Rectal smooth muscle tissue (tissue), 1 donor: ENCODE measurements around the gene PYGO2.
A peak's percentile ranks its signal among the peaks of the same experiment; 100 is the strongest.

Source experiments
- H3K27ac ChIP-seq: one replicate; pipeline ENCODE4 v1.7.0; 2013; ENCODE audit warnings: low read depth, low read length, inconsistent platforms
- H3K27me3 ChIP-seq: one replicate; pipeline ENCODE4 v1.7.0; 2013; ENCODE audit warnings: low read length; ENCODE audit not compliant: control insufficient read depth, insufficient read depth
- H3K36me3 ChIP-seq: one replicate; pipeline ENCODE4 v1.7.0; 2013; ENCODE audit warnings: low read length; ENCODE audit not compliant: control insufficient read depth, insufficient read depth
- H3K4me1 ChIP-seq: one replicate; pipeline ENCODE4 v1.7.0; 2013; ENCODE audit warnings: low read length; ENCODE audit not compliant: control insufficient read depth, insufficient read depth
- H3K4me3 ChIP-seq: one replicate; pipeline ENCODE4 v1.7.0; 2013; ENCODE audit warnings: low read length
- H3K9ac ChIP-seq: one replicate; pipeline ENCODE4 v1.7.0; 2013; ENCODE audit warnings: low read length

PYGO2 gene, protein sequence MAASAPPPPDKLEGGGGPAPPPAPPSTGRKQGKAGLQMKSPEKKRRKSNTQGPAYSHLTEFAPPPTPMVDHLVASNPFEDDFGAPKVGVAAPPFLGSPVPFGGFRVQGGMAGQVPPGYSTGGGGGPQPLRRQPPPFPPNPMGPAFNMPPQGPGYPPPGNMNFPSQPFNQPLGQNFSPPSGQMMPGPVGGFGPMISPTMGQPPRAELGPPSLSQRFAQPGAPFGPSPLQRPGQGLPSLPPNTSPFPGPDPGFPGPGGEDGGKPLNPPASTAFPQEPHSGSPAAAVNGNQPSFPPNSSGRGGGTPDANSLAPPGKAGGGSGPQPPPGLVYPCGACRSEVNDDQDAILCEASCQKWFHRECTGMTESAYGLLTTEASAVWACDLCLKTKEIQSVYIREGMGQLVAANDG

DNA sequence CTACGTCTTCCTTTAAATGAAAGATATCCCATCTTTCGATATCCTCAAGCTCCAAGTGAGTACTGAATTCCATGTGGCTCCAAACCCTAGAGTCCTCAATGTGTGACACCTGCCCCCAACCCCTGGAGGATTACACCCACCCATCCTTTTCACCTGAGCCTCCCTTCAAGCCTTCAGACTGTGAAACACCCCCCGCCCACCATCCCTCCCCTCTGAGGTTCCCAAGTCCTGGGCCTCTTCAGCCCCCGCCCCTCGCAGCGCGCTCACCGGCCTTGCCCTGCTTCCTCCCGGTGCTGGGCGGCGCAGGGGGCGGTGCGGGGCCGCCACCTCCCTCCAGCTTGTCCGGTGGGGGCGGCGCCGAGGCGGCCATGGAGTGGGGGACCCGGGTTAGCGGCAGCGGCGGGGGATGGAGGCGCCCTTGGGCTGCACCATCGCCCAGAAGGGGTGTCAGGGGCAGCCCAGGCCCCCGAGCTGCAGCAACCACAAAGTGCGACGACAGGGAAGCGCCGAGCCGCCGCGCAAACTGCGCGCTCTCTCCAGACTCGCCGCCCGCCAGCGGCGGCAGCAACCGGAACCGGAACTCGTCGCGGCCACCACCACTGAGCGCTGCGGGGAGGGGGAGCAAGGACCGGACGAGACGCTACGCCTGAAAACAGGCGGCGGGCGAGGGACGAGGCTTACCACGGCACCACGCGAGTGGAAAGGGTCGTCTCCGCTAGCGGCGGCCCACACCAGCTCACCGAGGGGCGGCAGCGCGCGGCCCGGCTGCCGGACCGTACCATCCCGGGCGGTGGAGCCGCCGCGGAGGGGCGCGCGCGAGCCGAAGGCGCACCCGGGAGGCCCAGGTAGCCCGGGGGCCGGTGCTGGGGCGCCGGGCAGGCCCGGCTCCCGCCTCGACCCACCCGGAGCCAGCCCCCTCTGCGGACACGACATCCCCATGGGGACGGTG is at the start of gene PYGO2:
Gene PYGO2 (minus strand): TSS at position 576 of the 949 bp plus-strand sequence. CDS start 206 bp downstream, at position 370.
- H3K36me3 ChIP-seq, result peaks cover 21% of the 10 kb centered on the region
- H3K27ac ChIP-seq, result peak within 1 kb of the TSS; percentile 99
- H3K4me1 ChIP-seq, result peaks cover 15% of the 10 kb centered on the region
- peak within 1 kb of the TSS; percentile 93 for H3K9ac ChIP-seq
- H3K4me3 ChIP-seq, result peak within 1 kb of the TSS; percentile 84
- H3K27me3 ChIP-seq, result no peaks in the 10 kb centered on the region

DNA sequence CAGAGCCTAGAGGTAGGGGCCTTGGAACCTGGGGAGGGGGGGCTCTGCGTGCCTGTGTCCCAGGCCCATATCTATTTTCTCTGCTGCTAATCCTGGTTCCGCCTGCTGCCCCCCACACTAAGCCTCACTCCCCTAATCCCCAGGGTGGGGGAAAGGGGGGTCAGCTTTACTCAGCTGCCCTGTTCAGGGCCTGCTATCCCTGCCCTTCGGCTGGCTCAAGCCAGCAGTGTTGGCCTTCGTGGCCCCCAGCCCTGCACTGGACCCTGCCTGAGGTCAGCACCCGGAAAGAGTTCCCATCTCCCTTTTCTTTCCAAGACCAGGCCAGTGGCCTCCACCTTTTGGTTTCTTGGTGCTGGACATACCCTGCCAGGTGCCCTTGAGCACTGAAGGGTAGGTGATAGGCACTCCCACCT is 49.4 kb upstream of the PYGO2 start:
- peaks cover 19% of the 10 kb centered on the region for H3K4me1 ChIP-seq
- H3K27ac ChIP-seq, result peak overlapping the region; percentile 3
- H3K36me3 ChIP-seq, result peaks cover 6% of the 10 kb centered on the region
- no peaks in the 10 kb centered on the region for H3K27me3 ChIP-seq
- H3K4me3 ChIP-seq, result peak overlapping the region; percentile 21
- no peak overlapping the region for H3K9ac ChIP-seq

DNA sequence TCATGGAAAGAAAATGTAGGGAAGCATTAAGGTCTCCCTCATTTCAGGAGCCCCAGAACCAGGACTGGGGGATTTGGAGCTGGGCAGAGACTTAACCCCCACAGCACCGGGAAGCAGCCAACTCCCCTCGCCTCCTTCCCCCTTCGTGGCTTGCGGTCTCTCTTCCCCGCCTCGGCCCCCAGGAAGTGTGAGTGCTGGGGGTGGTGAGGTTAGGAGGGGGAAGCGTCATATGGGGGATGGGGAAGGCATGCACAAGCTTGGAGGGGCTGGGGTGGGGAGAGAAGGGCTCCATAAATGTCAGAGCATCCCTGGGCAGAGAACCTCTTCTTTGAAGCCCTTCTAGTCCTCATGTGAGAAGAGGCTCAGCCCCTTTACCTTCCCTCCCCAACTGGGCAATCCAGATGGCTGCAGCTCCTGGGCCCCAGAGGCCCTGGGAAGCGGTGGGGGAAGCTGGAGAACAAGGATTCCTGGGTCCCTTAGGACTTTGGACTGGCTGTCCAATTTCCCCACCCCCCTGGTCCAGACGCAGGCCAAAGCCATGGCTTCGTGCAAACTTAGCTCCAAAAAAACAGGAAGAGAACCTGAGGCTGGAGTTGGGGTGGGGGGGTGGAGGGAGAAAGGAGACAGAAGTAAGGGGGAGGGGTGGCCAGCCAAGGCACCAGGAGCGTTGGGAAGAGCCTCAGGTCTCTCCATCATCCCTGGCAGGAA is 48.8 kb upstream of the PYGO2 start:
- Histone ChIP-seq H3K27me3 (no peaks in the 10 kb centered on the region), H3K27ac (no peak overlapping the region), H3K4me3 (peak overlapping the region; percentile 47), H3K9ac (no peak overlapping the region), H3K4me1 (peaks cover 25% of the 10 kb centered on the region), H3K36me3 (peaks cover 6% of the 10 kb centered on the region)

DNA sequence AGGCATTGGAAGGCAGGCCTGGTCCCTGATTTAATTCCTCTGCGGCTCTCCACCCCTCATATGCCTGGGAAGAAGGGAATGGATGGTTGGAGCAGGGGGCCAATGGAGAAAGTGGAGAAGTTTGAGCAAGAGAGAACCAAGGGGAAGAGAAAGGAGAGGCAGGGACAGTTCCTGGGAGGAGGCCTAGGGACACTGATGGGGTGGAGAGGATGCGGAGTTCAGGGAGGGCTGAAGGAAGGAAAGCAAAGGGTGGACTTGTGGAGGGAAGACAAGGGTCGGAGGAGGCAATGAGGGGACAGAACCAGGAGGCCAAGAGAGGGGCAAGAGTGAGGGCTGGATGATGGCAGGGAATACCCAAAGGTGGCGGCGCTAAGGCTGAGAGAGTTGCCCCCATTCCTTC is 48.2 kb upstream of the PYGO2 start:
- Histone ChIP-seq H3K9ac (no peak overlapping the region), H3K4me3 (peak overlapping the region; percentile 47), H3K27ac (no peak overlapping the region), H3K27me3 (no peaks in the 10 kb centered on the region), H3K36me3 (peaks cover 6% of the 10 kb centered on the region), H3K4me1 (peaks cover 28% of the 10 kb centered on the region)

DNA sequence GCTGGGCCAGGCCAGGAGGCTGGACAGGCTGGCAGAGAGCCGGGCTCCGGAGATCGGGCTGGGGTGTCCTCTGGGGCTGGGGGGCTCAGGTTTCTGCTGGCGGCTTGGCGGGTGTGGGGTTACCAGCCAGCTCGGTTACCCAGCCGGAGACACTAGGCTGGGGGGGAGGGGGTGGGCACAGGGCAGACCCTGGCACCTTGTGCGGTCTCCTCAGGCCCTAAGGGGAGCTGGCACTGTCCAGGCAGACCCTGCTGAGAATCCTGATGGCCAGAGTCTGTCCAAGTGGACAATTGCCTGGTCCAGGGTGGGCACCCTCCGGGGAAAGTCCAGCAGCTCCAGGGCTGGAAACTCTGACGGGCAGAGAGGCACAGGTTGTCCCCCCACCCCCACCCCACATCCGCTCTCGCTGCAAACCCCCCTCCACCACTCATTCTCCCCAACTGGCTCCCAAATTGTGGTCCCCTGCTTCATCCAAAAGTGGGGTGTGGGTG is 47.7 kb upstream of the PYGO2 start:
- H3K27me3 ChIP-seq, result no peaks in the 10 kb centered on the region
- no peak overlapping the region for H3K9ac ChIP-seq
- no peak overlapping the region for H3K27ac ChIP-seq
- H3K4me1 ChIP-seq, result peaks cover 33% of the 10 kb centered on the region
- H3K4me3 ChIP-seq, result peak overlapping the region; percentile 47
- peaks cover 6% of the 10 kb centered on the region for H3K36me3 ChIP-seq

DNA sequence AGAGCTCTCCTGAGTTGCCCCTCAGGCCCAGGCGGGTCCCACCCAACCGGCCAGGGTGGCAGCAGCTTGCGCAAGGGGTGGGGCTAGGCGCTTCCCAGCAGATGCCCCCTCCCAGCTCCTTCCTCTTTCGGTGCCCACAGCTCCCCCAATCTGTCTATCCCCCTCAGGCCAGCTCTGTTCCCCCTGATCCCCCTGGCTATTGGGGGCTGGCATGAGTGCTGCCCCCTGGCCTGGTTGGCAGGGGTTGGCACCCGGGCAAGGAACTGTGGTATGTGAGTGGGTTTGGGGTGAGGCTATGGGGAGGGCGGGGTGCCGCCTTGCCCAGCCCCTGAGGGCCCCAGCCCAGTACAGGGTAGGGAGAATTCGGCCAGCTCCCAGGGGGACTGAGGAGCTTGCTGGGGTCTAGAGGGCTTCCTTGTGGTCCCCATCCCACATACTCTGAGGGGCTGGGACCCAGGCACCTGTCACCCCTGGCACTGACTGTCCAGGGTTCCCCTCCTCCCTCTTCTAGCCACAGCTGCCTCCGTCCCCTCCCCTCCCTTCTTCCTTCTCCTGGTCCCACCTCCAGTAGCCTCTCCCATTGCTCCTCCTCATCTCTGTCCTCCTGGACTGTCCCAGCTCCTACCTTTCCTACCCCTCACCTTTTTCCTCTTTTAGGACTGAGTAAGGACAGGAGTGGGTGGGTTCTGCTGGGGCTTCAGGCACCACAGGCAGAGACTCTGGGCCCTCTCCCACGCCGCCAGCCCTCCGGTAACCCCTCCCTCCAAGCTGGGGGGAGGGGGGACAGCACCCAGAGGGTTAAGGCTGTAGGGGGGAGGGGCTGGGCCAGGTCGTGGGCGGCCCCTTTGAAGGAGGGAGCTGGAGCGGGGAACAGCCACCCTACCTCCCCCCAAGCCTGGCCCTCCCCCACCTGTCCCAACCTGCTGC is 46.7 kb upstream of the PYGO2 start:
- peak overlapping the region; percentile 47 for H3K4me3 ChIP-seq
- peaks cover 6% of the 10 kb centered on the region for H3K36me3 ChIP-seq
- H3K4me1 ChIP-seq, result peaks cover 35% of the 10 kb centered on the region
- H3K27me3 ChIP-seq, result no peaks in the 10 kb centered on the region
- H3K9ac ChIP-seq, result peak overlapping the region; percentile 5
- peak overlapping the region; percentile 67 for H3K27ac ChIP-seq

GRCh38 chr1:155007251-155007828 is 45.8 kb upstream of the PYGO2 start:
- Histone ChIP-seq H3K4me3 (peak overlapping the region; percentile 47), H3K4me1 (peaks cover 33% of the 10 kb centered on the region), H3K9ac (peak overlapping the region; percentile 16), H3K27ac (peak overlapping the region; percentile 93), H3K36me3 (peaks cover 6% of the 10 kb centered on the region), H3K27me3 (no peaks in the 10 kb centered on the region)

- peak overlapping the region; percentile 1 for H3K4me3 ChIP-seq
- H3K36me3 ChIP-seq, result peaks cover 6% of the 10 kb centered on the region
- H3K27me3 ChIP-seq, result no peaks in the 10 kb centered on the region
- no peak overlapping the region for H3K9ac ChIP-seq
- peaks cover 28% of the 10 kb centered on the region for H3K4me1 ChIP-seq
- H3K27ac ChIP-seq, result peak overlapping the region; percentile 93
Measured at GRCh38 chr1:155006601-155007101, 45.1 kb upstream of the PYGO2 start.

DNA sequence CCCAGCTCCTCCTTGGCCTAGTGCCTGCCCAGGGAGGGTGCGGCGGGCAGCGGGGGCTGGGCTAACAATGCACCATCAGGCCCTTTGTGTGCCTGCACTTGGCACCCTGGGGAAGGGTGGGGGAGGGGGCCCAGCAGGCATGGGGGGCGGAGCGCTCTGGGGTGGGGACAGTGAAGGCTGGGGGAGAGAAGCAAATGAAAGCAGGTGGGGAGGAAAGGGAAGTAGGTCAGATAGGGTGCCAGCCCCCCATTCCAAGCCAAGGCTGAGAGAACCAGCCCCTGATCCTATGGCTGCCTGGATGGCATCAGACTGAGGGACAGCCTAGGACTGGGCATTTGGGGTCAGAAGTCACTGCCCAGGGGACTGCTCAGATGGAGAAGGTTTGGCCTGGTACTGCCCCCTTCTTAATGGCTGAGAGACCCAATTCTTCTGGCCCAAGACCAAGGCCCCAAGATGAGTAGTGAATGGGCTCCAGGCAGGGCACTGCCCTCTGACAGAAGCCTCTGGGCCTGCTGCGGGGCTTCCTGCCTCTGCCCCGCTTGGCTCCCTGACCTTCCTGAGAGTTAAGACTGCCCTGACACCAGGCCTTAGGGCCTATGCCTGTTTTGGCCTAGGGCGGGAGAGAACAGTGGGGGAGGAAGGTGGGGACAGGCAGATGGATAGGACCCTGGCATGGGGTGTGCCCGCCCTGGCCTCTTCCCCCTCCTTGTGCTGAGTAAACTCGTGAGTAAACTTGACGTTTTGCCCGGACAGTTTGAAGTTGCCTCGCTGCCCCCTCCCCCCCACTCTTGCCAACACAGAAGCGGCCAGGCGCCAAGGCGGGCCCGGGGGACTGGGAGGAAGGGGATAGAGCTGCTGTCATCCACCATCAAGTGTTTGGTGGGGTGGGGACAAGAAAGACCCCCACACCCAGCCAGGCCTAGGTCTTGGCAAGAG is 43.8 kb upstream of the PYGO2 start:
- Histone ChIP-seq H3K27ac (peak overlapping the region; percentile 93), H3K27me3 (no peaks in the 10 kb centered on the region), H3K4me3 (peak overlapping the region; percentile 89), H3K36me3 (peaks cover 6% of the 10 kb centered on the region), H3K9ac (peak overlapping the region; percentile 42), H3K4me1 (peaks cover 28% of the 10 kb centered on the region)

DNA sequence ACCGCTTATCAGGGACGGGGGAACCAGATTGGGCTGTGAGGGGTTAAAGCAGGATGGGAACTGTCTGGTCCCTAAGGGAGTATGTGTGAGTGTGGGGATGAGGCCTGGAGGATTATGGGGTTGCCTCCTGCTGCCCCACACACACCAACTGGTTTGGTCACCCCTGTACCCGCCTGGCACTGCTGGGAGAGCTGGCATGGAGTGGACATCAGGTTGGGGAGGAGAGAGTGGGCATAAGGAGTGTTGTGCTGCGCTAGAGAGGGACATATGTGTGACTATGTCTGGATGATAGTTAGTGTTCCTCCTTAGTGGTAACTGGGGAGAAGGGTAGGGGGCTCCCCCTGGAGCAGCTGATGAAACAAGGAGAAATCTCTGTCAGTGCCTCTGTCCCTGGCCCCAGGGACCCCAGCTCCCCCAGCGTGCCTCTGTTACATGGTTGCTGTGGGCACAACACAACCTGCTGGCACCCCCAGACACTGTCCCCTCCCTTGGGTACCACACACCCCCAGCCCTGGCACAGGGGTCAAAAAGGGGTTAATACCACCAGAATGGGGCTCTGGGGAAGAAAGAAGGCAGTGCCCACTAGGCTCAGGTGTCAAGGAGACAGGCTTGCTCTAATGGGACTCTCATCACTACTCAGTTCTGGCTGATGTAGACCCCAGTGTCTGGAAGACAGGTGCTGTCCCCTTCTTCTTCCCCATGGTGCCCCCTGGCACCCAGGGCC is 42.9 kb upstream of the PYGO2 start:
- Histone ChIP-seq H3K27ac (peak overlapping the region; percentile 93), H3K36me3 (peaks cover 4% of the 10 kb centered on the region), H3K27me3 (no peaks in the 10 kb centered on the region), H3K4me3 (peak overlapping the region; percentile 89), H3K4me1 (peaks cover 32% of the 10 kb centered on the region), H3K9ac (peak overlapping the region; percentile 78)
